HepG2 (cell line): Measurements from ENCODE around the gene PIK3CD. TPM values are rescaled to one million over a fixed set of nuclear protein-coding genes. Genes with fewer than 3 reads are reported as not detected.
A peak's percentile ranks its signal among the peaks of the same experiment; 100 is the strongest.

ENCODE experiments used
- ARNT ChIP-seq: fragments of 450-650 bp; IDR thresholded peaks from 2 replicates; pipeline ENCODE4 v1.6.1; 2017
- BRD4 ChIP-seq: sonication (generic); formaldehyde crosslinking; IDR thresholded peaks from 2 replicates; pipeline ENCODE4 v1.4.0; 2020; ENCODE audit warnings: missing genetic modification reagents
- CAMTA2 ChIP-seq: sonication (generic); formaldehyde crosslinking; IDR thresholded peaks from 2 replicates; pipeline ENCODE4 v1.4.0; 2020; ENCODE audit warnings: mild to moderate bottlenecking, missing genetic modification reagents, borderline replicate concordance
- GTF3A ChIP-seq: sonication (generic); formaldehyde crosslinking; conservative IDR thresholded peaks from 2 replicates; pipeline ENCODE4 v1.4.0; 2020; ENCODE audit warnings: mild to moderate bottlenecking, missing genetic modification reagents
- HIVEP1 ChIP-seq: sonication (generic); formaldehyde crosslinking; IDR thresholded peaks from 2 replicates; pipeline ENCODE4 v1.4.0; 2020; ENCODE audit warnings: mild to moderate bottlenecking, missing genetic modification reagents
- KDM6A ChIP-seq: IDR thresholded peaks from 2 replicates; pipeline ENCODE4 v1.6.1; 2016; ENCODE audit warnings: low read depth
- MBNL3 ChIP-seq: fragments of 250-450 bp; sonication (Bioruptor Pico); conservative IDR thresholded peaks from 2 replicates; pipeline ENCODE4 v1.8.0; 2022; ENCODE audit warnings: mild to moderate bottlenecking, inconsistent platforms
- MEIS1 ChIP-seq: sonication (generic); formaldehyde crosslinking; IDR thresholded peaks from 2 replicates; pipeline ENCODE4 v1.9.0; 2021; ENCODE audit warnings: mild to moderate bottlenecking, missing genetic modification reagents, moderate library complexity, borderline replicate concordance
- SRSF9 ChIP-seq: fragments of 200-400 bp; formaldehyde crosslinking; IDR thresholded peaks from 2 replicates; pipeline ENCODE4 v1.6.1; 2018; ENCODE audit warnings: borderline replicate concordance, mild to moderate bottlenecking, low read depth, low read length; ENCODE audit not compliant: insufficient read depth, poor library complexity, severe bottlenecking
- SUZ12 ChIP-seq: fragments of 150-350 bp; IDR thresholded peaks from 2 replicates; pipeline ENCODE4 v1.6.1; 2014; ENCODE audit warnings: low read depth, low read length
- ZNF274 ChIP-seq: sonication (generic); formaldehyde crosslinking; IDR thresholded peaks from 2 replicates; pipeline ENCODE4 v1.5.1; 2020; ENCODE audit warnings: mild to moderate bottlenecking, missing genetic modification reagents
- ZNF557 ChIP-seq: sonication (generic); formaldehyde crosslinking; IDR thresholded peaks from 2 replicates; pipeline ENCODE4 v1.4.0; 2020; ENCODE audit warnings: missing genetic modification reagents
- ZNF709 ChIP-seq: sonication (generic); formaldehyde crosslinking; IDR thresholded peaks from 2 replicates; pipeline ENCODE4 v1.5.0; 2020; ENCODE audit warnings: mild to moderate bottlenecking, missing genetic modification reagents
- ZZZ3 ChIP-seq: sonication (generic); formaldehyde crosslinking; IDR thresholded peaks from 2 replicates; pipeline ENCODE4 v1.4.0; 2020; ENCODE audit warnings: missing genetic modification reagents, mild to moderate bottlenecking, borderline replicate concordance
- polyA plus RNA-seq, 8 experiments: library from polyadenylated mRNA; depleted of rRNA in 3 of 8; stranded (reverse) in 7 of 8; unstranded in 1 of 8; fragments of >200 nt; fragmentation: Illumina TruSeq in 4 of 8; extraction: Trizol in 4 of 8; gene quantifications; 2 replicates each; pipeline versions ENCODE4 v1.2.1 to v1.2.3, GENCODE V29; 2011 to 2016; ENCODE audit warnings: low read depth in 4 of 8, missing spikeins in 1 of 8, mixed read lengths in 1 of 8; ENCODE audit not compliant: insufficient read depth in 1 of 8
- total RNA-seq, 5 experiments: library from RNA; depleted of rRNA; stranded (reverse); fragments of >200 nt; fragmentation: Illumina TruSeq; extraction: Trizol; gene quantifications; 2 replicates each; pipeline ENCODE4 v1.2.3, GENCODE V29; 2016; ENCODE audit warnings: low read depth in 1 of 5
- TF ChIP-seq, protein P1 (sequence below), 2 experiments: sonication (generic) in 1 of 2; formaldehyde crosslinking in 1 of 2; IDR thresholded peaks; 2 replicates each; pipeline versions ENCODE4 v1.4.0 to v1.6.1; 2018 to 2020; ENCODE audit warnings: missing genetic modification reagents in 2 of 2, borderline replicate concordance in 1 of 2, low read depth in 1 of 2, mild to moderate bottlenecking in 1 of 2, missing biosample characterization in 1 of 2
- TF ChIP-seq, protein P2 (sequence below): sonication (generic); formaldehyde crosslinking; IDR thresholded peaks from 2 replicates; pipeline ENCODE4 v1.4.0; 2020; ENCODE audit warnings: mild to moderate bottlenecking, missing genetic modification reagents
- TF ChIP-seq, protein P3 (sequence below): sonication (generic); formaldehyde crosslinking; IDR thresholded peaks from 2 replicates; pipeline ENCODE4 v1.5.1; 2020; ENCODE audit warnings: mild to moderate bottlenecking, missing genetic modification reagents, moderate library complexity
- TF ChIP-seq, protein P4 (sequence below): sonication (generic); formaldehyde crosslinking; IDR thresholded peaks from 2 replicates; pipeline ENCODE4 v1.8.1; 2023; ENCODE audit warnings: mild to moderate bottlenecking, moderate library complexity, missing genetic modification reagents
- TF ChIP-seq, protein P5 (sequence below): sonication (generic); formaldehyde crosslinking; IDR thresholded peaks from 2 replicates; pipeline ENCODE4 v1.4.0; 2020; ENCODE audit warnings: mild to moderate bottlenecking, low read depth, missing genetic modification reagents
- TF ChIP-seq, protein P6 (sequence below): sonication (generic); formaldehyde crosslinking; IDR thresholded peaks from 2 replicates; pipeline ENCODE4 v1.4.0; 2020; ENCODE audit warnings: mild to moderate bottlenecking, missing genetic modification reagents

Gene PIK3CD
- total and polyA plus RNA-seq, 2 of the 13 experiments (the other 11 are each of a cell fraction or from before 2014, with no cell fraction given): 7.1 to 10.0 TPM

DNA sequence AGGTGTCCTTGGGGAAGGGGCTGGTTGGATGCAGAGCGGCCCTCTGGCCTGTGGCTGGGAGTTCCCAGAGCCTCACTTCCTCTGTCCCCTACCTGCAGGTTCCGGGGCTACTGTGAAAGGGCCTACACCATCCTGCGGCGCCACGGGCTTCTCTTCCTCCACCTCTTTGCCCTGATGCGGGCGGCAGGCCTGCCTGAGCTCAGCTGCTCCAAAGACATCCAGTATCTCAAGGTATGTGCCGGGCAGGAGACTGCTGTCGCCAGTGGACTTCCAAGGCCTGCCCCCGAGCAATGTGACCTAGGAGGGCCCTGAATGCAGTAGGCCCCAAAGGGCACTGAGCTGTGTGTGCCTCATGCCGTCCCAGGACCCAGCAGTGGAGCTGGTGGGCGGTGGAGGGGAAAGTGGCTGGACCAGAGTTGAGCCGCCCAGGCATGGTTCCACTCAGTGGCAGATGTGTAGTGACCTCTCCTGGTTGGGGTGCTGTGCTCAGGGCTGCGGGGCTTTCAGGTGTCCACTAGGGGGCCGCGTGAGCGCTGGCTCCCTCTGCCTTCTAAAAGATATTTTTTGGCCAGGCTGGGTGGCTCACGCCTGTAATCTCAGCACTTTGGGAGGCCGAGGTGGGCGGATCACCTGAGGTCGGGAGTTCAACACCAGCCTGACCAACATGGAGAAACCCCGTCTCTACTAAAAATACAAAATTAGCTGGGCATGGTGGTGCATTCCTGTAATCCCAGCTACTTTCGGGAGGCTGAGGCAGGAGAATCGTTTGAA, 73.4 kb downstream of the PIK3CD start (continued):
- TF ChIP-seq ZNF557 (CRISPR knock-in tag) (no peak), CAMTA2 (CRISPR knock-in tag) (no peak), ZZZ3 (CRISPR knock-in tag) (no peak), ARNT (no peak), HIVEP1 (CRISPR knock-in tag) (no peak), SUZ12 (no peak), MEIS1 (CRISPR knock-in tag) (no peak), ZNF709 (CRISPR knock-in tag) (no peak), GTF3A (no peak), MBNL3 (no peak), KDM6A (CRISPR knock-in tag) (no peak), SRSF9 (no peak), ZNF274 (CRISPR knock-in tag) (no peak), BRD4 (CRISPR knock-in tag) (no peak)
- TF ChIP-seq, protein P1, sequence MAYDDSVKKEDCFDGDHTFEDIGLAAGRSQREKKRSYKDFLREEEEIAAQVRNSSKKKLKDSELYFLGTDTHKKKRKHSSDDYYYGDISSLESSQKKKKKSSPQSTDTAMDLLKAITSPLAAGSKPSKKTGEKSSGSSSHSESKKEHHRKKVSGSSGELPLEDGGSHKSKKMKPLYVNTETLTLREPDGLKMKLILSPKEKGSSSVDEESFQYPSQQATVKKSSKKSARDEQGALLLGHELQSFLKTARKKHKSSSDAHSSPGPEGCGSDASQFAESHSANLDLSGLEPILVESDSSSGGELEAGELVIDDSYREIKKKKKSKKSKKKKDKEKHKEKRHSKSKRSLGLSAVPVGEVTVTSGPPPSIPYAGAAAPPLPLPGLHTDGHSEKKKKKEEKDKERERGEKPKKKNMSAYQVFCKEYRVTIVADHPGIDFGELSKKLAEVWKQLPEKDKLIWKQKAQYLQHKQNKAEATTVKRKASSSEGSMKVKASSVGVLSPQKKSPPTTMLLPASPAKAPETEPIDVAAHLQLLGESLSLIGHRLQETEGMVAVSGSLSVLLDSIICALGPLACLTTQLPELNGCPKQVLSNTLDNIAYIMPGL (CRISPR knock-in tag; IDR thresholded peaks at IDR 0.05; ENCODE audit: borderline replicate concordance in 1 of 2, low read depth in 1 of 2): peak in 1 of 2 experiments; percentile 64; a peak in 2 of 4 replicates
- TF ChIP-seq, protein P2, sequence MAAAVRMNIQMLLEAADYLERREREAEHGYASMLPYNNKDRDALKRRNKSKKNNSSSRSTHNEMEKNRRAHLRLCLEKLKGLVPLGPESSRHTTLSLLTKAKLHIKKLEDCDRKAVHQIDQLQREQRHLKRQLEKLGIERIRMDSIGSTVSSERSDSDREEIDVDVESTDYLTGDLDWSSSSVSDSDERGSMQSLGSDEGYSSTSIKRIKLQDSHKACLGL (CRISPR knock-in tag): no peak
- TF ChIP-seq, protein P3, sequence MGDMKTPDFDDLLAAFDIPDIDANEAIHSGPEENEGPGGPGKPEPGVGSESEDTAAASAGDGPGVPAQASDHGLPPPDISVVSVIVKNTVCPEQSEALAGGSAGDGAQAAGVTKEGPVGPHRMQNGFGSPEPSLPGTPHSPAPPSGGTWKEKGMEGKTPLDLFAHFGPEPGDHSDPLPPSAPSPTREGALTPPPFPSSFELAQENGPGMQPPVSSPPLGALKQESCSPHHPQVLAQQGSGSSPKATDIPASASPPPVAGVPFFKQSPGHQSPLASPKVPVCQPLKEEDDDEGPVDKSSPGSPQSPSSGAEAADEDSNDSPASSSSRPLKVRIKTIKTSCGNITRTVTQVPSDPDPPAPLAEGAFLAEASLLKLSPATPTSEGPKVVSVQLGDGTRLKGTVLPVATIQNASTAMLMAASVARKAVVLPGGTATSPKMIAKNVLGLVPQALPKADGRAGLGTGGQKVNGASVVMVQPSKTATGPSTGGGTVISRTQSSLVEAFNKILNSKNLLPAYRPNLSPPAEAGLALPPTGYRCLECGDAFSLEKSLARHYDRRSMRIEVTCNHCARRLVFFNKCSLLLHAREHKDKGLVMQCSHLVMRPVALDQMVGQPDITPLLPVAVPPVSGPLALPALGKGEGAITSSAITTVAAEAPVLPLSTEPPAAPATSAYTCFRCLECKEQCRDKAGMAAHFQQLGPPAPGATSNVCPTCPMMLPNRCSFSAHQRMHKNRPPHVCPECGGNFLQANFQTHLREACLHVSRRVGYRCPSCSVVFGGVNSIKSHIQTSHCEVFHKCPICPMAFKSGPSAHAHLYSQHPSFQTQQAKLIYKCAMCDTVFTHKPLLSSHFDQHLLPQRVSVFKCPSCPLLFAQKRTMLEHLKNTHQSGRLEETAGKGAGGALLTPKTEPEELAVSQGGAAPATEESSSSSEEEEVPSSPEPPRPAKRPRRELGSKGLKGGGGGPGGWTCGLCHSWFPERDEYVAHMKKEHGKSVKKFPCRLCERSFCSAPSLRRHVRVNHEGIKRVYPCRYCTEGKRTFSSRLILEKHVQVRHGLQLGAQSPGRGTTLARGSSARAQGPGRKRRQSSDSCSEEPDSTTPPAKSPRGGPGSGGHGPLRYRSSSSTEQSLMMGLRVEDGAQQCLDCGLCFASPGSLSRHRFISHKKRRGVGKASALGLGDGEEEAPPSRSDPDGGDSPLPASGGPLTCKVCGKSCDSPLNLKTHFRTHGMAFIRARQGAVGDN (CRISPR knock-in tag): peak; percentile 58
- TF ChIP-seq, protein P4, sequence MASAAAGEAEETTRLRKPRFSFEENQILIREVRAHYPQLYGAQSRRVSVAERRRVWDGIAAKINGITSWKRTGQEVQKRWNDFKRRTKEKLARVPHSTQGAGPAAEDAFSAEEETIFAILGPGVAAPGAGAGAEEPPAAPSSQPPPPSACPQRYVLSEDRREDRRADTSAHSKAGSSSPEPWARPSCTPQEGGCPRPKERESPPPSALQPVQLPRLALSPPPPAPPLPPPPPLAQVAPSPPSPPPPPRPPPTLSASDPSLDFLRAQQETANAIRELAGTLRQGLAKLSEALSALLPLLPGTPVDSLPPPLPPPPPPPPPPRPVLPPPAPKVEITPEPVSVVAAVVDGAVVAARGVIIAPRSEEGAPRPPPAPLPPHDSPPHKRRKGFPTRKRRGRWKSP (CRISPR knock-in tag): no peak
- TF ChIP-seq, protein P5, sequence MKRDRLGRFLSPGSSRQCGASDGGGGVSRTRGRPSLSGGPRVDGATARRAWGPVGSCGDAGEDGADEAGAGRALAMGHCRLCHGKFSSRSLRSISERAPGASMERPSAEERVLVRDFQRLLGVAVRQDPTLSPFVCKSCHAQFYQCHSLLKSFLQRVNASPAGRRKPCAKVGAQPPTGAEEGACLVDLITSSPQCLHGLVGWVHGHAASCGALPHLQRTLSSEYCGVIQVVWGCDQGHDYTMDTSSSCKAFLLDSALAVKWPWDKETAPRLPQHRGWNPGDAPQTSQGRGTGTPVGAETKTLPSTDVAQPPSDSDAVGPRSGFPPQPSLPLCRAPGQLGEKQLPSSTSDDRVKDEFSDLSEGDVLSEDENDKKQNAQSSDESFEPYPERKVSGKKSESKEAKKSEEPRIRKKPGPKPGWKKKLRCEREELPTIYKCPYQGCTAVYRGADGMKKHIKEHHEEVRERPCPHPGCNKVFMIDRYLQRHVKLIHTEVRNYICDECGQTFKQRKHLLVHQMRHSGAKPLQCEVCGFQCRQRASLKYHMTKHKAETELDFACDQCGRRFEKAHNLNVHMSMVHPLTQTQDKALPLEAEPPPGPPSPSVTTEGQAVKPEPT: no peak
- TF ChIP-seq, protein P6, sequence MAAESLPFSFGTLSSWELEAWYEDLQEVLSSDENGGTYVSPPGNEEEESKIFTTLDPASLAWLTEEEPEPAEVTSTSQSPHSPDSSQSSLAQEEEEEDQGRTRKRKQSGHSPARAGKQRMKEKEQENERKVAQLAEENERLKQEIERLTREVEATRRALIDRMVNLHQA (CRISPR knock-in tag): no peak
